Stromal cell of bone marrow (primary cell): ENCODE measurements around the gene DHRS7B.

Experiments
- DNase-seq: peaks from one replicate; pipeline ENCODE4 v3.0.0-alpha.2; 2012; ENCODE audit warnings: low read depth

The DHRS7B gene

DNA sequence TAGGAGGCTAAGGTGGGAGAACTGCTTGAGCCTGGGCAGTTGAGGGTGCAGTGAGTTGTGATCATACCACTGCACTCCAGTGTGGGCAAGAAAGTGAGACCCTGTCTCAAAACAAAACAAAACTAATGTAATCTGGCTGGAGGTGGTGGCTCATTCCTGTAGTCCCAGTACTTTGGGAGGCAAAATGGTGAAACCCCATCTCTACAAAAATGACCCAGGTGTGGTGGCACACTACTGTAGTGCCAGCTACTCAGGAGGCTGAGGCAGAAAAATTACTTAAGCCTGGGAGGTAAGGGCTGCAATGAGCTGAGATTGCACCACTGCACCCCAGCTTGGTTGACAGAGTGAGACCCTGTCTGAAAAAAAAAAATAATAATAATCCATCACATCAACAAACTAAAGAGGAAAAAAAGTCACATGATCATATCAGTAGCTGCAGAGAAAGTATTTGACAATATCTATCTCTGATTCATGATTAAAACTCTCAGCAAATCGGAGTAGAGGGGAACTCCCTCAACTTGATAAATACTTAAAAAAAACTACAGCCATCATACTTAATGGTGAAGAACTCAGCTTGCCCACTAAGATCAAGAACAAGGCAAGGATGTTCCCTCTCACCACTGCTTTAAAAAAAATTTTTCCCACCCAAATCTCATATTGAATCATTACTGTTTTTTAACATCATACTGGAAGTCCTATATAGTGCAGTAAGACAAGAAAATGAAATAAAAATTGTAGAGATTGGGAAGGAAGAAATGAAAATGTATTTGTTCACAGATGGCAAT, 31.0 kb downstream of the DHRS7B start:
- DNase-seq: no peak

DNA sequence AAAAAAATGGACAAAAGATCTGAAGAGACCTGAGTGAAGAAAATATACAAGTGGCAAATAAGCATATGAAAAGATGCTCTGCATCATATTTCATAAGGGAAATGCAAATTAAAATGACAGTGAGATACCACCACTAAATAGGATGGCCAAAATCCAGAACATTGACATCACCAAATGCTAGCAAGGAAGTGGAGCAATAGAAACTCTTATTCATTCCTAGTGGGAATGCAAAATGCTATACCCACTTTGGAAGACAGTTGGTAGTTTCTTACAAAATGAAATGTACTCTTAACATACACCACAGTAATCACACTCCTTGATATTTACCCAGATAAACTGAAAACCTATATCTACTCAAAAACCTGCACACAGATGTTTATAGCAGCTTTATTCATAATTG, 33.6 kb downstream of the DHRS7B start:
- DNase-seq: no peak

DNA sequence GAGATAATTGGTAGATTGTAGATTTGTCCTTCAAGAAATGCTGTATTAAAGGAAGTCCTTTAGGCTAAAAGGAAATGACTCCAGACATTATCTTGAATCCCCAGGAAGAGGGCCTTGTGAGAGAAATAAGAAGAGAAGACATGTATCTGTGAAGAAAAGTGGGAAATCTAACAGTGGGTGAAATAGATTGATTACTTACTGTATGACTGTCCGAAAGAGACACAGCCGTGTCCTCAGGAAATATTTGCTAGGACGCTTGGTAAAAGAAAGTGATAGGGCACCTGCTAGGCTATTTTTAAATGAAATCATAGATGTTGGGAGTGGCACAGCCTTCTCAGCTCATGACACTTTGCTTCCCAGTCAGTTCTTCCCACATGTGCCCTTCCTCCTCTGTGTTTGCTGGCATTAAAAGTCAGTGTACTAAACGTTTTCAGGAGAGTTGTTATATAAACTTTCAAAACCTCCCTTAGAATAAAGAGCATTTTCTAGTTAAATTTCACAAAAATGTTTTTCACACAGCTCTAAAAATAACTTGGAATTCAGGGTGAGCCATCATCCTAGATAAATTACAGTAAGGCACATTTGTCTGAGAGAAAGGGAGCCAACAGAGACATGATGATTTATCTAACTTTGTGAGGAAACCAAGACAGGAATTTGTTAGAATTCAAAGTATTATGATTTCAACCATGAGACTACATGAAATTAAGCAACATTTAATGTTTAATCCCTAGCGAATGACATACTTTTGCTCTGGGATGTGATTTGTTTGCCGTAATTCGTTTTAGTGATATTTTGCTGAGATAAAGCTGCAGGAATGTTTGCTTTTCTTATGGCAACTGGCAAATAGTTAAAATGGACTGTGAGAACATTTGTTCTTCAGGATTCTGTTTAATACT, 35.0 kb downstream of the DHRS7B start:
- DNase-seq: peak; percentile 82

DNA sequence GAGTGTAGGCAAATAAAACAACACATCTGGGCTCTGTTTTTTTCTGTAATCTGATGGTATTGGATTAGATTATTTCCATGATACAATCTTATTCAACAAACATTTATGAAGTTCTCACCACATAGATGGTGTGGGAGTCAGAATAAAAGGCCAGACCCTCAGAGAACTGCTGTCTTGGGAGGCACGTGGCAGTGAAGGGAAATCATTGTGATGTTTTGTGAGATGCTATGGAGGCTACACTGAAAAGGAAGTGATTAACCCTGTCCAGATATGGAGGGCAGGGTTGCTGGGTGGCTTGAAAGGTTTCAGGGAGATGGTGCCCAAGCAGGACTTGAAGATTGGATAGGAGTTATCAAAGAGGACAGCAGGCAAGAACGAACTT, 35.6 kb downstream of the DHRS7B start:
- no peak for DNase-seq

DNA sequence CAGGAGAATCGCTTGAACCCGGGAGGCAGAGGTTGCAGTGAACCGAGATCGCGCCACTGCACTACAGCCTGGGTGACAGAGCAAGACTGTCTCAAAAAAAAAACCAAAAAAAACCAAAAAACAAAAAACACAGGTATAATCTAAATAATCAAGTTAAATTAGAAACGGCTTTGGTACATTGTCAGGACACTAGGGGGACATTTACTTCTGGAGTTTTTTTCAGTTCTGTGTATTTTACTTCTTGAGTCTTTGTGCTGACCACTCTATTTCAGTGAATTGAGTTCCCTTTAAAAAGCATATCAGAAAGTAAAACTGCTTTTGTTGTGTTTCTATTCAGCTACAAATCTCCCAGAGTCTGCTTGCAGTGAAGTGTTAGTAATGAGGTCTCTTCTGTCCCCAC, 36.3 kb downstream of the DHRS7B start:
- no peak for DNase-seq

DNA sequence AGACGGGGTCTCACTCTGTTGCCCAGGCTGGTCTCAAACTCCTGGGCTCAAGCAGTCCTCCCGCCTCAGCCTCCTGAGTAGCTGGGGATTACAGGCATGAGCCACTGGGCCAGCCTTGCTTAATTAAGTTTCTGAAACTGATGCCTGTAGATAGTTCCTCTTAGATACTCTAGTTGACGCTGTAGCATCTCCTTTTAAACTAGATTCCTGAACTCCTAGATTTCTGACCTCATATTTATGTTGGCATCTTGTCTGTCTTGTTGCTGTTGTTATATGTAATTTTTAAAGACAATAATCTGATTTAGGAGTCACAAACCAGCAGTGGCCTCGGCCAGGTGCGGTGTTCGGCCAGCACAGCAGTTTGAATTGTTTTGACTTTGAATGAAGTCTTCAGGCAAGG, 37.5 kb downstream of the DHRS7B start:
- no peak for DNase-seq

DNA sequence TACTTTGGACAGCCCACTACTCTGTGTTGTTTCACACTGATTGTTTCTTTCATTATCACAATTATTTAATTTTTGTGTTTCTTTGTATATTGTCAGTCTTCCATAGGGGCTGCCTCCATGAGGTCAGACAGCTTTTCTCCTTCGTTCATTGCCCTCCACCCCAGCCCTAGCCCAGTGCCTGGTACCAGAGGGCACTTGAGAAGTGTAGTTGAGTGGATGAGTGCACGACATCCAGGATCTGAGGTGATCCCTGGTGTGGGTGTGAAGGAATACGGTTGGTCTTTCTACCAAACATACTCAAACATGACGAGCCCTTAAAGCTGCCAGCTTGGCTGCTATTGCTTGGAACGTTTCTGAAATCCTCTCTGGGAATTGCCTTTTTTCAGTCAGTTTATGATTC, 37.9 kb downstream of the DHRS7B start:
- no peak for DNase-seq

DNA sequence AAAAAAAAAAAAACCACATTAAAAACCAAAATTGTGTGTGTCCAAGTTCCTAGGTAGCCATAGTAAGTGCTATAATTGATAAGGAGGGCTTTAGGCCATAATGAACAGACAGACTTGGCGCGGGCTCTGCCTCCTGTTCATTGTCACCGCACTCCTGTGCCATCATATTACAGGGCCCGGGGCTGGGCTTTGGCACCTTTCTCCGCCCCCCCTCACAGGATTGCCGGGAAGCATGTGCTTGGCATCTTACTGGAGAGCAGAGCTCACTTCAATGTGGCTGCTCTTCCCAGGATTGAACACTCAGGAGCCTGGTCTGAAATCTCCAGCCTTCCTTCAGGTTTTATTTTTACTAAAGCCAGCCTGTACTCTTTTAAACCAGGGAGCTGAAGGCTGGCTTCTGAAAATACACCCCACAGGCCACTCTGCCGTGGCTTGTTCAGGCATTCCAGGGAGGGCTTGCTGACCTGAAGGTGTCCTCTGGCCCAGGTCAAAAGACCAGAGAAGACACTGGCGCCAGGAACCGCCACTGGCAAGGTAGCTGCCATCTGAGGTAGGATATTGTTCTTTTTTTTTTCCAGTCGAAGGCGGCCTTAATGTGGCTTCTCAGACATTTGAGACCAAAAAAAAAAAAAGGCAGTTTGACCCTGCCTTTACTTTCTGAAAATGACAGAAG, 39.3 kb downstream of the DHRS7B start:
- DNase-seq: no peak

DNA sequence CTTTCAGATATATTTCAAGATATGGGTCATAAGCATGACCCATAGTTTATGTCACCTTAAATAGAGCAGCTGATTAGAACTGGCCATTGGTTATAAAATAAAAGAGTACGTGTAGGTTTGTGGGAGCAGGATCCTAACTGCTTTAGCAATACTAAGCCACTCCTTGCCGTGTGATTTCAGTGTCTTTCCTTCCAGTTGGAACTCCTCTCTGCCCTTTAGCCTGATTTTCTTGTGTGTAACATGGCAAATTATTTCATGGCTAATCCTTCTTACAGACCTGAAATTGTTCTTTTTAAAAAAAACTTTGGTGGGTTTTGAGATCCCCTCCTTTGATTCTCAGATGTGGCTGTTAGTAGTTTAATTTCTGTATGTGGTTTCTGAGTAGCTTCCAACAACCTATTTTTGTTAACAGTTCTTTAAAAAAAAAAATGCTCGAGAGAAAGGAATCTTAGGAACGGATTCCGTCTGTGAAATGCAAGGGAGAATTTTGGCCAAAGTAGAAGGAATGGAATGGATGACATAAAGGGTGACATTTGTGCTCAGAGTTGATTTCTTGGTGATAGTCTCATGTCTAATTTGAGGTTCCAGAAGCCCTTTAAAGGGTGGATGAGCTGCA, 39.9 kb downstream of the DHRS7B start:
- DNase-seq: peak; percentile 48

DNA sequence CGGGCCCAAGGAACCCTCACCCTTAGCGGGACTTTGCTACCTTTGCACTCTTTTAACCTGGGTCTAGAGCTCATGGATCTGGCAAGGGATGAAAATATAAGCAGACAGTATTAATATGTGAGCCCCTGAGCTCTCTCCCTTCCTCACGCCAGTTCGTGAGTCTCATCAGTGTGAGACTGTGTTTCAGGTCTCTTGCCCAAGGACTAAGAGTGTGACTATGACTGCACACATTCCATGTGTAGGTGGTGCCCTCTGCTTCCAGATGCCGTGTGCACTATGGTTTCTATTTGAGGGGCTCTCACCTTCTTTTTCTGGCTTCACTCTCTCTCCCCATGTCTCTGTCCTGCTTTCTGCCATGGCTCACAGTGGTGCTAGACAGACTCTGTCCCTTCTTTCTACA, 40.5 kb downstream of the DHRS7B start:
- DNase-seq: no peak

DNA sequence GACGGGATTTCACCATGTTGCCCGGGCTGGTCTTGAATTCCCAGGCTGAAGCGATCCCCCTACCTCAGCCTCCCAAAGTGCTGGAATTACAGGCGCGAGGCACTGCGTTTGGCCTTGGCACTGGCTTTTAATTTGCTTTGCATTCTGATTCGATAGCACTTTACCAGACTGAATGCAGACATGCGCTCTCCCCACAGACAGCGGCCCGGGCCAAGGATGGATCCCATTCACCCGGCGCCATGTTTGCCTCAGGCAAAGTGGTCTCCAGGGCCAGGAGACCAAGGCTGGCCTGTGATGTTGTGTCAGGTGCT, 41.7 kb downstream of the DHRS7B start:
- no peak for DNase-seq

DNA sequence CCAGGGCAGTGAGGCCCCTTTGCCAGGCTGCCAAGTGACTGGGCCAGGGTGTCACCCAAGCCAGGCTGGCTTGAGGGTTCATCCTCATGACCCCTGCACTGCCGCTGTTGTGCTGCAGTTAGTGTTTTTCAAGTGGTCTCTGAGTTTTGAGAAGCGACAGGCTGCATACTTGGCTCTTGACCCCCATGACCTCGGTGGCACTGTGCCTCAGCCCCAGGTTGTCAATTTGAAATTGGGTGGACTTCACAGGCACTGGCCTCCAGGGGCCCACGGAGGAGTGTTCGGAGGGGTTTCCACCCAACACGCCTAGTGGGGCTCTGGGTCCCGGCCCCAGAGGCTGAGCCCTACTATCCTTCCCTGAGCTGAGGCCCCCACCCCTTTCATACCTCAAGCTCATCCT, 42.7 kb downstream of the DHRS7B start:
- DNase-seq: no peak

DNA sequence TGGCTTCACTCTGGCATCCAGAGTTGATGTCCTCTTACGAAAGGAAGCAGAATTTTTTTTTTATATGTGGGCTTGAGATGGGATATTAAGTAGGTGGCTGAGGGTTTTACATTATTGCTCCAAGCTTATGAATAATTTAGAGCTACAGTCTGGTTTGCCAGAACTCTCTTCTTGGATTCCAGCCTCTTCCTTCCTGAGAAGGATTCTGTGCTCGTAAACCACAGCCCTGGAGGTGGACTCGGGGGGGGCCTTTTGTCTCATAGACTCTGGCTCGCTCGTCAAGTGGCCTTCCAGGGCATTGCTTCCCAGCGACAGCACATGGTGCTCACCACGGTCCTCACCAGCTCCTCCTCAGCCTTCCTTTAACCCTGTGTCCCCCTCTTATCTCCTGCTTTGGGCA, 44.0 kb downstream of the DHRS7B start:
- no peak for DNase-seq

DNA sequence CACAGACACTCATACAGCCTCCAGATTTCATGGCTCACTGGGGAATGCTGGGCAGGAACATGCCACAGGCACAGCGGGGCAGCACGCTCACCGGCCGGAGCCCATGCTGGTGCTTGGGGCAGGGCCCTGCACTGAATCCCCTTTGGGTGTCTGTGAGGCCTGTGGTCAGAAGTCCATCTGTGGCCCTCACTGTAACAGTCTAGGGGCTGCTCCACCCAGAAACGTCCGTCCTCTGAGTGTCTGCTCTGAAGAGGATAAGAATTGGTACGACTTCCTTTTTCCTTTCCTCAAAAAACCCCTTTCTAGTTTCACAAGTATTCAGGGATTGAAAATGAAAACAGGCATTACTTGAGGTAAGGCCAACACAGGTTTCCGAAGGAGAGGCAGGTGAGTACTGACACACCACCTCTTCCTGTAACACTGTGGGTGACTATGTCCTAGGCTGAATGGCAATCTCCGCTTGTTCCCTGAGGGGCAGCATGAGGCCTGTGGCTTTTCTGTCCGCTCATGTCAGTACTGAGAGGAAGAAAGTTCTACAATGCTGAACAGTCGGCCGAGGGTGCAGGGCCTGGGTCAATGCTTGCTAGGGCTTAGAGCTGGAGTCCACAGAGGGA, 44.7 kb downstream of the DHRS7B start:
- DNase-seq: no peak

DNA sequence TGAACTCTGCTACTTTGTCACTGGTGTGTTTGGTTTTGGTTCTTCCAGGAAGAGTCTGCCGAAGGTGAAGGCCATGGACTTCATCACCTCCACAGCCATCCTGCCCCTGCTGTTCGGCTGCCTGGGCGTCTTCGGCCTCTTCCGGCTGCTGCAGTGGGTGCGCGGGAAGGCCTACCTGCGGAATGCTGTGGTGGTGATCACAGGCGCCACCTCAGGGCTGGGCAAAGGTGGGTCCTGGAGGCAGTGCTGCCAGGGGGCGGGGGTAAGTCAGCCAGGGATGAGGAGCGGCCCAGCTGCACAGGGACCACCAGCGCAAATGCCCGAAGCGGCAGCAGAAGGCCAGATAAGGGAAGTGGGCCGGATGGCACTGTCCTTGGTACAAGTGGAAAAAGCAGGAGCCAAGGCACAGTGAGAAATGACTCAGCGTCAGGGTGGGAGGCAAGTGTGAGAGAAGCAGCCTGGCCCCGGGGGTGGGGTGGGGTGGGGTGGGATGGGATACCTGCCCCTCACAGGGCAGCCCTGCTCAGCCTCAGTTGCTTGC, 45.3 kb downstream of the DHRS7B start:
- DNase-seq: no peak

DNA sequence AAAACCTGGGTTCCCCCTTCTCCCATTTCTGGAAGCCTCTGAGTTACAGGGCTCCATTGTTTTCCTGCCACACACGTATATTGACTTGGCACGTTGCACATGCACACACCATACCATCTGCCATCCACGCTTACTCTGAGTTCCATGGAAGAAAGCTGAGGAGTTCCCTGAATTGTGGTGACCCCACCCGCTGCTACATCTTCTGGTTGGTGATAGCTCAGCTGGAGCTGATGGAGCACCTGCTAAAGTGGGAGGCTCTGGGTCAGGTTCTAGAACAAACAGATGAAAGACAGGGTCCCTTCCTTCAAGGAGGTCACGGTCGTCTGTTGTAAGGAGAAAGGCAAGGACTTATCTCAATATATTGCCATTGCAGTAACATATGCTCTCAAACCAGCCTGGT, 46.1 kb downstream of the DHRS7B start:
- no peak for DNase-seq

DNA sequence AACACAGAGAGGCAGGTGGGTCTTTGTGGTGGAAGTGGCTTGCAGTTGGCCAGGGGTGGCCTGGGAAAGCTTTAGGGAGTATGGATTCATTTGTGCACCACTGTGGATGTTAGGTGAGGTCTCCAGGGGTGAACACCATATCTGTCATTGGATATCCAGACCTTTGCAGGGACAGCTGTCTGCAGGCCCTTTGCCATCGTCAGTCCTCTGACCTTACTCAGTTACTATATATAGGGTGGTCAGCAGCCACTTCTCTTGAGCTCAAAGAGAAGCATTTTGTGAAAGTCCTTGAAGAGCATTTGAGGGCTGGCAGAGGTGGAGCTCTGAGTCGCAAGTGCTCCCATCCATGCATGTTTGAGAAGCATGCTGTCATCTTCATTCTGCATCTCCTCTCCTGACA, 46.8 kb downstream of the DHRS7B start:
- DNase-seq: no peak

DNA sequence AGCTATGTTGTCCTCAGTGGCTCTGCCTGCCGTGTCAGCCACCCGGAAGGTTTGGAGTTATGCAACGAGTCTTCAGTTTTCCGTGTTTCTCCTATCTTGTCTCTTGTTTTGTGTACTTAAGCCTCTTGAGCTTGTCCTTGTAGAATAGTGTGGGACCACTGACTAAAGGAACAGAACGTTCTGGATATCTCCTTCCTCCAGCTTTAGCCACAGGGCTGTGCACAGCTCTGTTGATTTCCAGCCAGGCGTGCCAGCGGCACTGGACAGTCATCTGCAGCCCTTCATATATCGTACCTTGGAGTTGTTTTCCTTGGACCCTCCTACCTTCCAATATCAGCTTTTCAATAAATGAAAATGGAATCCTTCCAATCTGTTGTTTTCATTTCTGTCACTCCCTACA, 47.4 kb downstream of the DHRS7B start:
- no peak for DNase-seq

DNA sequence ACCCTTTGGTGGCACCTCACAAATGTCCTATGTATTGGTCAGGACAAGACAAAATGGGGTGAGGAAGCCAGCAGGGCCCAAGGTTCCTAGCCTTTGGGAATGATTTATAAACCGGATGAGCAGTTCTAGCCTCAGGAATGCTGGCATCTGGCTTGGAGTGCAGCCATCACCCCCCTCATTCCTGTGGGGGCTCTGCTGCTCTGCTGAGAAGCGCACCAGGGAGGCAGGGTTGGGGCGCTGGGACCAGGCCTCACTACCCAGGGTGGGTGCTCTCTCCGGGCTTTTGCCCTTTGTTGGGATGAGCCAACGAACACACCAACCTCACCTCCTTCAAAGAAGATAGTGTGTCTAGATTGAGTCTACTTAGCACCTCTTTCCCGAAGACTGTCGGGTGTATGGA, 47.9 kb downstream of the DHRS7B start:
- no peak for DNase-seq

DNA sequence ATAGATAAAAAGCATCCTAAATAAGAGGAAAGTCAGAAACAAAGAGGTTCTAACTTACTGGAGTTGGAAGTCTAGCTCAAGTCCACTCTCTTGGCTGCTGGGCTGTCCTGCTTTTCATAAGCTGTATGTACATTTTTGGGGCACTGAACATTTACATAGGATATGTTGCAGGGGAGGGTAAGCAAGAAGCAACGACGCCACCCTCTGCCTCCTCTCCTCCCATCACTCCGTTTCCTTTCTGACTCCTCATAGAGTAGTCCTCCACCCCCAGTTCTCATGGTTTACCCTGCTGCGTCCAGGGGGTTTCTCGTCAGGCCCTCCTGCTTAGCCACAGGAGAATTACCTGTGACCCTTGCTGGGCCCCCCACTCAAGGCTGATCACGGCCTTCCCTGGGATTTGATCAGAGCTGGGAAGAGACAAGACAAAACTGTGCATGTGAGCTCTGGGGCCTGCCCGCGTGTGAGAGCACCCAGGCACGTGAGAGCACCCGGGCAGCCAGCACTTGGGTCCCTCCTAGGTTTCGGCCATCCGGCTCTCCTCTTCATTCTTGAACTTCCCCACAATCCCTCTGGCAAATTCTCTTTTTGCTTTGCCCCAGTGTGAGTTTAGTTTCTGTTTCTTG, 50.1 kb downstream of the DHRS7B start:
- DNase-seq: no peak

DNA sequence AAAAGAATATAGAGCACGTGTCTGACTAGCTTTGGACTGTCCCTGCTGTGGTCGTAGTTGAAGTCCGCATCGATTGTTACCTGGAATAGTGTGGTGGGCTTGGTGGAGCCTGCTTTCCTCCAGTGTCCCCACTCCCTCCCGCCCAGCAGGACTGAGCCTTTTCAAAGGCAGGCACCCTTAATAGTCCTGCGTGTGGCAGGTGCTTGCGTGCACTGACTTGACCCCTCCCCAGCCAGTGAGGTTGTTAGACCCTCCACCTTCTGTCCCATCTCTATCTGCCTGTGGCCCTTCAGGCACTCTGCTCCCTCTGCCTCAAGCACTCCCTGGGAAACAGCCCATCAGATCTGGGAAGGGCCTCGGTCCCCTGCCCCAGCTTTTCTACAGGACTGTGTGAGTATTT, 50.6 kb downstream of the DHRS7B start:
- DNase-seq: no peak
